T1000 (cell line): ENCODE results near the gene TRPC6.
"Not testable (repeated sequence)": the region's sequence is repeated elsewhere in the genome, so short reads cannot be mapped to it uniquely, and the experiment has no call there.

Experiments used
- DNase-seq: peaks from one replicate; lab custom pipeline; 2025; ENCODE audit warnings: mixed read lengths; lab: John Stamatoyannopoulos, UW

TRPC6 gene

GRCh38 chr11:101521821-101522220 lies 62.0 kb downstream of the TRPC6 start:
- DNase-seq, result no peak

DNA sequence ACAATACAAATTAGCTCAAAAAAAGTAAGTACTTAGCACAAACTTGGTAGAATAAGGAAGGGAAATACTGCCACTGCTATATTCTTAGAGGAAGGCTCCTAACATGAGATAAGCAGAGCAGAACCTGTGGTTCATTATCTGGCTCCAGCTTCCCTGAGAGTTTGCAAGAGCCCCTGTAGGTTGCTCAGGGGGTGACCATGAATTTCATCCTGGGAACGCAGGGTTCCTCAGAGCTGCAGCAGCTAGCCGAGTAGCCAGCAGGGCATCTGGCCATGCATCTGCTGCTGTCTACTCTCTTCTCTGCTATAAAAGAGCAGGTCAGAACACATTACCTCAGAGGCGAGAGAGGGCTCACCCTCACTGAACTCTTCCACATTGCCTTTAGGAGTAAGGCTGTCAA lies 67.3 kb downstream of the TRPC6 start:
- DNase-seq, result no peak

GRCh38 chr11:101511065-101511464 lies 72.7 kb downstream of the TRPC6 start:
- DNase-seq, result no peak

GRCh38 chr11:101510591-101510990 lies 73.2 kb downstream of the TRPC6 start:
- no peak for DNase-seq

GRCh38 chr11:101509922-101510321 lies 73.9 kb downstream of the TRPC6 start:
- DNase-seq, result no peak

- no peak for DNase-seq
These were observed 75.4 kb downstream of the TRPC6 start for GRCh38 chr11:101508370-101508769.

- no peak for DNase-seq
These were observed 84.9 kb downstream of the TRPC6 start for GRCh38 chr11:101498891-101499290.

DNA sequence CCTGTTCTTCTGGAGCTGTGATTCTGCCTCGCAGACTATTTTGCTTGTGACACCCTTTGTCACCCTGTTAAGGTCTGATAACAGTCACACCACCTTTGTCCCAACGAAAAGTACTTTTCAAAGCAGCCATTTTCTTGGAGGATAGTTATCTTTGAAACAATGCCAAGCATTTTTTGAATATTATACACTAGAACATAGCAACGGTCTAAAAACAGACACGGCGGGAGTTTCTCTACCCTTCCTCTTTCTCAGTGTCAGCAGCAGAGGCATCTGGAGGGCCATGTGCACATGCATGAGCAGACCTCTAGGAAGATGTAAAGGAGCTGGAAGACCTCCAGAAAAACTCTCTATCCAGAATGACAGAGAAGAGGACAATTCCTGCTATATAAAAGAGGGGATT lies 86.5 kb downstream of the TRPC6 start:
- no peak for DNase-seq

DNA sequence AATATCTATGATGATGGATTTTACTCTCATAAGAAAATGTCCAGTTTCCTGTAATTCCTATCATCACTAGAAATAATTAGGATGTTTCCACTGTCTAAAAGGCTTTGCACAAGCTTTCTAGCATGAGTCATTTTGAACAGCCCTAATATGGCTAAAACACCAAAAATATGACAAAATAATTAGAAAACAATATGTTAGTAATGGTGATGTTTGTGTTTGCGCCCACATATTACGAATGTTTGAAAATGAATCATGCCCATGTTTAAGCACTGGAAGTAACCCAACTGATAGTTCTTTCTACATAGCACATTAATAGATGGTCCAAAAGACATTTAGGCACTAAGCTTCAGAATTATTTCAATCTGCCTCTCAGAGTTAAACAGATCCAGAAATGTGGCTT lies 96.0 kb downstream of the TRPC6 start:
- DNase-seq, result no peak

GRCh38 chr11:101482556-101483124 lies 101.2 kb downstream of the TRPC6 start:
- DNase-seq, result no peak

DNA sequence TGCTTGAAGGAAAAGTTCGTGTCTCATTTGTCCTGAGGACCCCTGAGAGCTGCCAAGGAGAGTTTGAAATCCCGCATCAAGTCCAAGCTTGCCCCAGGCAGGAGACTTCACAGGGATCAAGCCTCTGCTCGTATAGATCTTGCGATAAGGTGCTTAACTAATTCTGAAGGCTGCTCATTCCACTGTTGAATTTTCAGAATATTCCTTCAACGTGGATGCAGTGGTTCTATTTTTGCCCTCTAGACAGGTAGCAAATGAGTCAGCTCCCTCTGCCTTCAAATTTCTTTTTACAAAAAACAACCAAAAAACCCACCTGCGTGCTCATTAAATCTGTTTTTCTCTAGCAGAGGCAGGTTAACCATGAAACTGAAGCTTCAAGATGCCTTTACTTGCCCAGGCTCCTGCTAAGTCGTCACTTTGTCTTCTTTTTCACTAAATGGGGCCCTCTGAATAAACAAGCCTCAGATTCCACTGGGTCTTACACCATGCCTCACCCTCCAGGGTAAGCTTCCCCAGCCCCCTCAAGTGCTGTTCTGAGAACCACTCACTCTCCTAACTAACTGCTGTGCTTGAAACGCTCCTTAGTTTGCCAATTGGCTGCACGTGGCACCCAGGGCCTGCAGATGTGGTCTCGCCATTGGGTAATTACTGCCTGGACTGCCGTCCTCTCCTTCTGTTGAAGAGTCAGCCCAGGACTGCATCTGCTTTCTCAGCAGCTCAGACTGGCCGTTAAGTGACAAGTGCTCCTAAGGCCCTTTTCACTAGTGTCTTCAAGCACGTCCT lies 105.0 kb downstream of the TRPC6 start:
- DNase-seq, result no peak

DNA sequence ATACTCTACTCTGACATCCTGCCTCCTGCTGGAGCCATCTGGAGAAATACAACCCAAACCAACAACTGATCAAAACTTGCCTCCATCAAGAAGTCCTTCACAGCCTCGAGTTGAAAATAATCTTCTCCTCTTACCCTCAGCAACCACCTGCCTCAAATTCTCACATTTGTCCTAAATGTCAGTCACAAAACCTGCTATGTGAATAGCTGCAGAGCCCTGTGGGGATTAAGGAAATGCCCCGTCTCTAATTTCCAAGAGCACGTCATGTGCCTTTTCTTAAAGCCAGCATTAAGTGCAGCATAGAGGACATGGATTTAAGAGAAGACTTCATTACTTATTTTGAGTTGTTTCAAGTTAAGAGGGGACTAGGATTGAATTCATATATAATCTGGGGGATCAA lies 105.9 kb downstream of the TRPC6 start:
- DNase-seq, result no peak

- DNase-seq, result no peak
These were observed 107.6 kb downstream of the TRPC6 start for GRCh38 chr11:101476191-101476590.

GRCh38 chr11:101475699-101476098 lies 108.1 kb downstream of the TRPC6 start:
- DNase-seq, result no peak

GRCh38 chr11:101474666-101475065 lies 109.1 kb downstream of the TRPC6 start:
- DNase-seq, result no peak

DNA sequence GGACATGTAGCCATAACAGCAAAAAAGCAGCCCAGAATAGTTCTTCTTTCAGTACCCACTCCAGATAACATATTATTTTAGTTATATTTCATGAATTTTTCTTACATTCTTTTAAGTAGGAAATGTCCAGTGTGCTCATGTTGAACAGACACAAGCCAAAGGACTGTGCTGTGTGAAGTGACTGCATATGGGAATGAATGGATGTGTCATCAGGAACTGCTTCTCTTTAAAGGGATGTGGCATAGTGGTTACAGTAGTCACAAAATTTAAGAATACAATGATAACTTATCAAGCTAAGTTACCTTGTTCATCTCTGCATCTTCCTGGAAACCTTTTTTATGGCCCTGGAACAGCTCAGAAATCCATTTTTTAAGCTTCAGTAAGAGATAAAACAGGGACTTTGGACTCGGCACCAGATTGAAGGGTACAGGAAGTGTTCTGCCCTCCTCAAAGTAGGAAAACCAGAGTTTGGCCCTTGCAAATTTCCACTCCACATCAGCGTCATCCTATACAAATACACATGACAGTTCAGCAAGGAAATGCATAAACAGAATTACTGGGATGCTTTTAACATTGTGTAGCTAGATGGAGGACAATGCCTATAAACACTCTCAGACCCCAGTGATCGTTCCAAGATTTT lies 112.8 kb downstream of the TRPC6 start:
- DNase-seq, result no peak

GRCh38 chr11:101470419-101470818 lies 113.4 kb downstream of the TRPC6 start:
- no peak for DNase-seq

GRCh38 chr11:101466352-101466751 lies 117.5 kb downstream of the TRPC6 start:
- DNase-seq, result no peak

DNA sequence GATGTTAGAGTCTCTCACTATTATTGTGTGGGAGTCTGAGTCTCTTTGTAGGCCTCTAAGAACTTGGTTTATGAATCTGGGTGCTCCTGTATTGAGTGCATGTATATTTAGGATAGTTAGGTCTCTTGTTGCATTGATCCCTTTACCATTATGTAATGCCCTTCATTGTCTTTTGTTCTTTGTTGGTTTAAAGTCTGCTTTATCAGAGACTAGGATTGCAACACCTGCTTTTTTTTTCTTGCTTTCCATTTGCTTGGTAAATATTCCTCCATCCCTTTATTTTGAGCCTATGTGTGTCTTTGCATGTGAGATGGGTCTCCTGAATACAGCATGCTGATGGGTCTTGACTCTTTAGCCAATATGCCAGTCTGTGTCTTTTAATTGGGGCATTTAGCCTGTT lies 119.4 kb downstream of the TRPC6 start:
- DNase-seq, result not testable (repeated sequence)

GRCh38 chr11:101459020-101459419 lies 124.8 kb downstream of the TRPC6 start:
- DNase-seq, result no peak

- no peak for DNase-seq
These were observed 125.6 kb downstream of the TRPC6 start for GRCh38 chr11:101458161-101458560.

DNA sequence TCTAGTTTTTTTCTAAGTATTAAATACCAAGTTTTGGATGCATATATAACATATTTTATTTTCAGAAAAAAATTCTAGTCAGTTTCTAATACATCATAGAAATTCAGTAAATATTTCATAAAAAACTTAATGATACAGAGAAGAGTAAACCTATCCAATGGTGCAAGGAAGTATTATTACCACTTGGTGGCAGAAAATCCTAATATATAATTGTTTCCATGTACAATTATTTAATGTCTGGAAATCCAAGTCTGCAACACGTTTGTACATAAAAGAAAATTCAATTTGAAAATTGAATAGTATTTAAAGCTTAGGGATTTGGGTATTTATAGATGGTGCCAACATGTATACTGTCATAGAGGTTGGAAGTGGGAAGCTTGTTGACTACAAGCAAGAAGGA lies 127.0 kb downstream of the TRPC6 start:
- no peak for DNase-seq

DNA sequence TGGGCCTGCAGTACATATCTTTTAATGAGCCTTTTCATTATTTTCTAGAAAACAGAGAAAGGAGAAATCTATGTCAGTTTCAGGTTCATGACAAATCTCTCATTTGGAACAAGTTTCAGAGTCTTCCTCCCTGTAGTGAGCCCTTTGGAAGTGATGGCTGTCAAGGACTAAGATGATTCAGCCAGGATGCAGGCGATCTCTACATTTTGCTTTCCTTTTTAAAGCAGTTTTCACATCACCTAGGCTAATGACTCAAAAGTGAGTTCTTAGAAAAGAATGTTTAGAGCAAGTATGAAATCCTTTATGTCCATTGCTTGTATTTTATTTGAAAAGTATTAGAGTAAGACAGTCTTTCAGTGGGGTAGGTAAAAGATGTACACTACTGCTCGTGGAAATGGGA lies 130.1 kb downstream of the TRPC6 start:
- DNase-seq, result no peak
